Measurements from ENCODE around the gene GNB4. TPM values are rescaled to one million over a fixed set of nuclear protein-coding genes. Genes with fewer than 3 reads are reported as not detected.

Gene GNB4
- total RNA-seq, 1 donor from 2014 or later = 19.1 TPM

DNA sequence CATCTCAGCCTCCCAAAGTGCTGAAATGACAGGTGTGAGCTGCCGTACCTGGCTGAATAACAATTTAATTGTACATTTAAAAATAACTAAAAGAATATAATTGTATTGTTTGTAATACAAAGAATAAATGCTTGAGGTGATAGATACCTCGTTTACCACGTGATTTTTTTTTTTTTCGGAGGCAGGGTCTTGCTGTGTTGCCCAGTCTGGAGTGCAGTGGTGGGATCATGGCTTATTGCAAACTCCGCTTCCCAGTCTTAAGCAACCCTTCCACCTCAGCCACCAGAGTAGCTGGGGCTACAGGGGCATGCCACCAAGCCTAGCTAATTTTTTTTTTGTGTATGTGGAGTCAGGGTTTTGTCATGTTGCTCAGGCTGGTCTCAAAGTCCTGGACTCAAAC is 87.9 kb downstream of the GNB4 start:
- DNase-seq = no peak
- Mint-ChIP-seq H3K4me1 (ENCODE audit: low read depth, unreplicated experiment) (no peaks in the 10 kb centered on the region), H3K27ac (ENCODE audit: unreplicated experiment) (no peak overlapping the region), H3K4me3 (ENCODE audit: unreplicated experiment) (no peak overlapping the region), H3K27me3 (ENCODE audit: unreplicated experiment) (no peaks in the 10 kb centered on the region), H3K9me3 (ENCODE audit: unreplicated experiment) (no peaks in the 10 kb centered on the region), H3K36me3 (ENCODE audit: unreplicated experiment) (no peaks in the 10 kb centered on the region)
- no peak for TF ChIP-seq CTCF (IDR thresholded peaks at IDR 0.05; ENCODE audit: partially characterized antibody, unreplicated experiment)

- Mint-ChIP-seq H3K36me3 (ENCODE audit: unreplicated experiment) (peaks cover 4% of the 10 kb centered on the region), H3K4me3 (ENCODE audit: unreplicated experiment) (no peak overlapping the region), H3K9me3 (ENCODE audit: unreplicated experiment) (no peaks in the 10 kb centered on the region), H3K27me3 (ENCODE audit: unreplicated experiment) (no peaks in the 10 kb centered on the region), H3K27ac (ENCODE audit: unreplicated experiment) (no peak overlapping the region), H3K4me1 (ENCODE audit: low read depth, unreplicated experiment) (no peaks in the 10 kb centered on the region)
- TF ChIP-seq CTCF (IDR thresholded peaks at IDR 0.05; ENCODE audit: partially characterized antibody, unreplicated experiment) = no peak
- DNase-seq = no peak
Measured at GRCh38 chr3:179355996-179356395, 95.3 kb downstream of the GNB4 start.

DNA sequence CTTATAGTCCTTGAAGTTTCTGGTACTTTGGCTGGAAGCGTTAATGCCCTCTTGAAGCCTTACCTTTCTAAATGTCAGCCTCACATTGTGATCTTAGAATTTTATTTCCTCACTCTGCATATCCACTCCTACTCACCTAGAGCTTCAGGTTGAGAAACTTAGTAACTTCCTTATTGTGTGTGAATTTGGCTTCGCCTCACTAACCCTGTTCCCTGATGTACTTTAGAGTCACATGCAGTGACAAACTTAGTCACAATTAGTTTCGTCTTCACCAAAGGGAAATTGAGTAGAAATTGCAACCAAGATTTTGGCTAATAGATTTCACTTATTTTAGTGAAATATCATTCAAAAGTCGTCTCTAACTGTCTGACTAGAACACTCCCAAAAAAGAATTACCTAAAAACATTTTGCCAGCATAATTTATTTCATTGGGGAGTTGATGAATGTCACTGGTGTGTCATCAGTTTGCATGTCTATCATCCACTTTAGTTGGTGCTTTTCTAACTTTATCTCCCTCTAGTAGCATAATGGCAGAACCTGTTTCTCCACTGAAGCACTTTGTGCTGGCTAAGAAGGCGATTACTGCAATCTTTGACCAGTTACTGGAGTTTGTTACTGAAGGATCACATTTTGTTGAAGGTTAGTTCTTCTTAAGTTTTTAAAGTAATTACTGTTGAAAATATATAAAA is 102.8 kb downstream of the GNB4 start:
- Mint-ChIP-seq H3K4me3 (ENCODE audit: unreplicated experiment) (peak overlapping the region; percentile 94), H3K27ac (ENCODE audit: unreplicated experiment) (peak overlapping the region; percentile 72), H3K36me3 (ENCODE audit: unreplicated experiment) (no peaks in the 10 kb centered on the region), H3K27me3 (ENCODE audit: unreplicated experiment) (no peaks in the 10 kb centered on the region), H3K9me3 (ENCODE audit: unreplicated experiment) (peaks cover 3% of the 10 kb centered on the region), H3K4me1 (ENCODE audit: low read depth, unreplicated experiment) (peaks cover 6% of the 10 kb centered on the region)
- TF ChIP-seq CTCF (IDR thresholded peaks at IDR 0.05; ENCODE audit: partially characterized antibody, unreplicated experiment) = no peak
- no peak for DNase-seq

- Mint-ChIP-seq H3K36me3 (ENCODE audit: unreplicated experiment) (no peaks in the 10 kb centered on the region), H3K27me3 (ENCODE audit: unreplicated experiment) (no peaks in the 10 kb centered on the region), H3K4me1 (ENCODE audit: low read depth, unreplicated experiment) (peaks cover 6% of the 10 kb centered on the region), H3K27ac (ENCODE audit: unreplicated experiment) (peak within 1 kb of the TSS; percentile 97), H3K4me3 (ENCODE audit: unreplicated experiment) (peak within 1 kb of the TSS; percentile 94), H3K9me3 (ENCODE audit: unreplicated experiment) (peaks cover 3% of the 10 kb centered on the region)
- DNase-seq = peak; percentile 88
- TF ChIP-seq CTCF (IDR thresholded peaks at IDR 0.05; ENCODE audit: partially characterized antibody, unreplicated experiment) = no peak
Measured at GRCh38 chr3:179347345-179348194, 103.7 kb downstream of the GNB4 start, which contains the start of gene MFN1. Gene MFN1 (plus strand): TSS chr3:179347709. CDS start chr3:179348852, 1,143 bp downstream.

Other genes starting within 250 kb of the GNB4 start
- gene KCNMB3, start 200.4 kb downstream of the GNB4 start, total RNA-seq (ENCODE audit: unreplicated experiment) = 2.5 TPM
- gene ZNF639, start 128.4 kb downstream of the GNB4 start, total RNA-seq (ENCODE audit: unreplicated experiment) = 34.2 TPM
- 80.5 TPM for gene MFN1, start 103.8 kb downstream of the GNB4 start, total RNA-seq (ENCODE audit: unreplicated experiment)
- 58.8 TPM for gene ACTL6A, start 111.5 kb upstream of the GNB4 start, total RNA-seq (ENCODE audit: unreplicated experiment)
- 45.0 TPM for gene MRPL47, start 153.2 kb upstream of the GNB4 start, total RNA-seq (ENCODE audit: unreplicated experiment)
- gene NDUFB5, start 153.3 kb upstream of the GNB4 start, total RNA-seq (ENCODE audit: unreplicated experiment) = 77.7 TPM
- gene USP13, start 201.6 kb upstream of the GNB4 start, total RNA-seq (ENCODE audit: unreplicated experiment) = 28.5 TPM

All from glutamatergic neuron (in vitro differentiated cells).